CMK (cell line): Measurements from ENCODE around the gene OR5A1.

Source experiments
- DNase-seq: peaks from one replicate; pipeline ENCODE4 v3.0.0-alpha.2; 2010; ENCODE audit warnings: low read depth

The OR5A1 gene

GRCh38 chr11:59479906-59480305 lies 43.6 kb downstream of the OR5A1 start:
- no peak for DNase-seq

GRCh38 chr11:59480359-59480758 lies 44.1 kb downstream of the OR5A1 start:
- DNase-seq = no peak
